ENCODE data around the gene CCDC152.
"Not testable (repeated sequence)": the region's sequence is repeated elsewhere in the genome, so short reads cannot be mapped to it uniquely, and the experiment has no call there.

CCDC152 gene

DNA sequence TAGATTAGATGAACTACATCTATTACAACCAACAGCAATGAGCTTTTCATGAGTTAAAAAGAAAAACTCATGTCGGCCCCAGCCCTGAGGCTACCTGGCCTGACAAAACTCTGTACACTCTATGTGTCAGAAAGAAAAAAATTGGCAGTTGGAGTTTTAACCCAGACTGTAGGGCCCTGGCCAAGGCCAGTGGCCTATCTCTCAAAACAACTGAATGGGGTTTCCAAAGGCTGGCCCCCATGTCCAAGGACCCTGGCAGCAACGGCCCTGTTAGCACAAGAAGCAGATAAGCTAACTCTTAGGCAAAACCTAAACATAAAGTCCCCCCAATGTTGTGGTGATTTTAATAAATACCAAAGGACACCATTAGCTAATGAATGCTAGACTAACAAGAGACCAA is 59.9 kb downstream of the CCDC152 start:
- not testable (repeated sequence) for DNase-seq

DNA sequence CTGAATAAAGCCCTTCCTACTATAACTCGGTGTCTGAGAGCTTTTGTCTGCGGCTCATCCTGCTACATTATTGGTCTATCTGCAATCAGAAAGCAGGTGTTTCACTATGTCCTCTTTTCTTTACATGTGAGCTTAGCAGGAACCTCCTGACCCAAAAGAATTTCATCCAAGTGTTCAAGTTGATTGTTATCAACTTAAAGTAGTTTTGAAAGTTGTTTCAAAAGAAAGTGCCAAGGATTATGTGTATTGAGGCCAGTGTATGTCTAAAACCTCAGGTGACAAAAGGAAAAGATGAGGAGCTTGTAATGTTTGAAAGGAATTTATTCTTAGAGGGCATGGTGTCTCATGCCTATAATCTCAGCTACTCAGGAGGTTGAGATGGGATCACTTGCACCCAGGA is 63.1 kb downstream of the CCDC152 start:
- no peak for DNase-seq

GRCh38 chr5:42822548-42822947 is 65.9 kb downstream of the CCDC152 start:
- no peak for DNase-seq

- no peak for DNase-seq
Measured at GRCh38 chr5:42824347-42824976, 67.8 kb downstream of the CCDC152 start.

GRCh38 chr5:42825422-42826148 is 69.0 kb downstream of the CCDC152 start:
- DNase-seq: no peak

GRCh38 chr5:42826757-42827515 is 70.3 kb downstream of the CCDC152 start:
- DNase-seq: no peak

- no peak for DNase-seq
Measured at GRCh38 chr5:42828671-42829070, 72.1 kb downstream of the CCDC152 start.

- no peak for DNase-seq
Measured at GRCh38 chr5:42830924-42831323, 74.3 kb downstream of the CCDC152 start.

DNA sequence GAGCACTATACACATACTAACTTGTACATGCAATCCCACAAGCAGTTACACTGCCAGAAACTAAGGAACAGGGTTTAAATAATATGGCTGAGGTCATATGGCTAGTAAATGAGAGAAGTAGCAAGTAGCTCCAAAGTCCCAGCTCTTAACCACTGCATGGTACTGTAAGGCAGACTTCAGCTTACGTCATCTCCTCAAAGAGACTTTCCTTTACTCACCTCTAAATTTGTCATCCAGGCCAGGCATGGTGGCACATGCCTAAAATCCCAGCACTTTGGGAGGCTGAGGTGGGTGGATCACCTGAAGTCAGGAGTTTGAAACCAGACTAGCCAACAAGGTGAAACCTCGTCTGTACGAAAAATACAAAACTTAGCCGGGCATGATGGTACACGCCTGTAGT is 75.4 kb downstream of the CCDC152 start:
- DNase-seq: no peak

DNA sequence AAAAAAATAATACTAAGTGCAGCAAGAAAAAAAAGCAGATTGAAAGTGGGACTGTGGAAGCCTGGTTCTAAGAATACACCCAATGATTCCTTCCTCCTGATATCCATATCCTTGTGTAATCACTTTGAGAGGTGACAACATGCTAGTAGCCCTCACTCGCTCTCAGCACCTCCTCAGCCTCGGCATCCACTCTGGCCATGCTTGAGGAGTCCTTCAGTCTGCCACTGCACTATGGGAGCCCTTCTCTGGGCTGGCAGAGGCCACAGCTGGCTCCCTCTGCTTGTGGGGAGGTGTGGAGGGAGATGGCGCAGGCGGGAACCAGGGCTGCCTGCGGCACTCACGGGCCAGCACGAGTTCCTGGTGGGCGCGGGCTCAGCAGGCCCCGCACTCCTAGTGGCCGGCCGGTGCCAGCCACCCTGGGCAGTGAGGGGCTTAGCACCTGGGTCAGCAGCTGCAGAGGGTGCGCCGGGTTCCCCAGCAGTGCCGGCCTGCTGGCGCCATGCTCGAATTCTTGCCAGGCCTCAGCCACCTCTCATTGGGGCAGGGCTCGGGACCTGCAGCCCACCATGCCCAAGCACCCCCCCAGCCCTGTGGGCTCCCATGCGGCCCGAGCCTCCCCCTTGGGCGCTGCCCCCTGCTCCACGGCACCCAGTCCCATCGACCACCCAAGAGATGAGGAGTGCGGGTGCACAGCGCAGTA is 79.6 kb downstream of the CCDC152 start:
- DNase-seq: no peak

DNA sequence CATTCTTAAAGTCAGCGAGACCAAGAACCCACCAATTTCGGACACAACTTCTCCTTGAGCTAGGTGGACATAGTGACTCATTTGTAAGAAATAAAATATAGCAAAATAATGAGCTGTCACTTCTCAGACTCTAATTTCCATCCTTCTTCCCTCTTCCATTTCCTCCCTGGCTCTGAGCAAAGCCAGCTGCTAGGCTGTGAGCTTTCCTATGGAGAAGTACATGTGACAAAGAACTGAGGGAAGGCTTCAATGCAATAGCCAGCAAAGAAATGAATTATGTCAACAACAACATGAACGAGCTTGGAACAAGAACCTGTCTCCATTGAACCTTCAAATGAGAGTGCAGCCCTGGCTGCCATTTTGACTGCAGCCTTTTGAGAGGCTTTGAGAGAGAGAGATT is 81.0 kb downstream of the CCDC152 start:
- no peak for DNase-seq

- no peak for DNase-seq
Measured at GRCh38 chr5:42839196-42839595, 82.6 kb downstream of the CCDC152 start.

DNA sequence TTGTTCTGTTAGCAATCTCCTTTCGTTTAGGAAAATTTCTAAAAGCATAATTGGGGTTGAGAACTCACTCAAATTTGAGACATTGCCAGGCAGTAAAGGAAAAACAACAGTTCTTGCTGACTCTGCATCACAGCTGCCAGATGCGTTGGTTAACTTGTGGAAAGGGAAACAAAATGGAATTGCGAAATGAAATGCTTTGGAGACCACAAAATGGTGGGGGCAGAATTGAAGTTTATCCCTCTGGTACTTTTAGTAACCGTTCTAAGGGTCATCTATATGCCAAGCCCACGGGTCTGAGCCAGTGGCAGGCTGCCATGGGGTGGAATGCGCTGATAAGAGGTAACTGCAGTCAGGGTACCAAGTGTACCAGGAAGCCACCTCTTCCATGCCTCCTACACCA is 83.7 kb downstream of the CCDC152 start:
- DNase-seq: no peak

- DNase-seq: no peak
Measured at GRCh38 chr5:42840842-42841567, 84.4 kb downstream of the CCDC152 start.

GRCh38 chr5:42842921-42843641 is 86.5 kb downstream of the CCDC152 start:
- no peak for DNase-seq

- DNase-seq: no peak
Measured at GRCh38 chr5:42843675-42844292, 87.2 kb downstream of the CCDC152 start.

- DNase-seq: not testable (repeated sequence)
Measured at GRCh38 chr5:42844408-42844807, 87.8 kb downstream of the CCDC152 start.

DNA sequence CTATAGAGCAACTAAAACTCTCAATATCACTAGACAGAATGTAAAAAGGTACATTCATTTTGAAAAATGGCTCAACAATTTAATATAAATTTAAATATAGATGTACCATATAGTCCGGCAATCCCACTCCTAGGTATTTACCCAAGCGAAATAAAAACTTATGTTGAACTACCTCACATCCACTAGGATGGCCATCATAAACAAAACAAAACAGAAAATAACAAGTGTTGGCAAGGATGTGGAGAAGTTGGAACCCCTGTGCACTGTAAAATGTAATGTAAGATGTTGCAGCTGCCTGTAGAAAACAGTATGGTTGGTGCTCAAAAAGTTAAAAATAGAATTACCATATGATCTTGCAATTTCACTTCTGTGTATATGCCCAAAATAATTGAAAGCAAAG is 91.9 kb downstream of the CCDC152 start:
- no peak for DNase-seq

GRCh38 chr5:42851481-42851880 is 94.9 kb downstream of the CCDC152 start:
- DNase-seq: no peak

Data from NCI-H1092 (cell line).